GM23338 (cell line): ENCODE results near the gene OTOS. TPM values are rescaled to one million over a fixed set of nuclear protein-coding genes. Genes with fewer than 3 reads are reported as not detected.

Experiments used
- ATAC-seq: fragments of 200-7000 bp; cut with Tn5 transposase; 3 replicates; pipeline ENCODE4 v1.9.1; 2020
- DNase-seq: peaks from one replicate; pipeline ENCODE4 v3.0.0-alpha.2; 2015; ENCODE audit warnings: low spot score
- H2AFZ ChIP-seq: fragments of 200-600 bp; sonication (generic); 2 replicates; pipeline ENCODE4 v1.8.0; 2016; ENCODE audit warnings: antibody characterized with exemption, mild to moderate bottlenecking, moderate library complexity
- H3F3A ChIP-seq: fragments of 200-600 bp; sonication (generic); replicated peaks from 2 replicates; pipeline ENCODE4 v1.8.0; 2017; ENCODE audit warnings: antibody characterized with exemption, mixed run types, low read depth
- H3K27ac ChIP-seq: fragments of 200-600 bp; sonication (generic); 2 replicates; pipeline ENCODE4 v1.6.1; 2016; ENCODE audit warnings: low read depth
- H3K27me3 ChIP-seq: fragments of 200-600 bp; sonication (generic); 2 replicates; pipeline ENCODE4 v1.8.0; 2016; ENCODE audit warnings: mild to moderate bottlenecking, mixed run types, moderate library complexity; ENCODE audit not compliant: insufficient read depth
- H3K36me3 ChIP-seq: fragments of 200-600 bp; sonication (generic); 2 replicates; pipeline ENCODE4 v1.8.0; 2016; ENCODE audit warnings: mild to moderate bottlenecking; ENCODE audit not compliant: insufficient read depth
- H3K4me1 ChIP-seq: fragments of 200-600 bp; sonication (generic); 2 replicates; pipeline ENCODE4 v1.8.0; 2016; ENCODE audit warnings: mild to moderate bottlenecking, moderate library complexity; ENCODE audit not compliant: insufficient read depth
- H3K4me2 ChIP-seq: fragments of 200-600 bp; sonication (generic); 2 replicates; pipeline ENCODE4 v1.7.1; 2017; ENCODE audit warnings: mixed run types
- H3K4me3 ChIP-seq: fragments of 200-600 bp; sonication (generic); 2 replicates; pipeline ENCODE4 v1.6.1; 2016; ENCODE audit warnings: mixed run types
- H3K79me2 ChIP-seq: fragments of 200-600 bp; sonication (generic); replicated peaks from 2 replicates; pipeline ENCODE4 v1.8.0; 2017; ENCODE audit warnings: mild to moderate bottlenecking; ENCODE audit not compliant: insufficient read depth
- H3K9me2 ChIP-seq: fragments of 200-600 bp; sonication (generic); 2 replicates; pipeline ENCODE4 v1.8.0; 2017; ENCODE audit not compliant: insufficient read depth
- H4K20me1 ChIP-seq: fragments of 200-600 bp; sonication (generic); replicated peaks from 2 replicates; pipeline ENCODE4 v1.8.0; 2017; ENCODE audit warnings: mild to moderate bottlenecking; ENCODE audit not compliant: insufficient read depth
- H3K27ac Mint-ChIP-seq: 2 replicates; pipeline ENCODE4 v1.8.0; 2020; ENCODE audit warnings: inconsistent platforms, mild to moderate bottlenecking, moderate library complexity, mixed read lengths
- H3K27me3 Mint-ChIP-seq: 3 replicates; pipeline ENCODE4 v1.8.0; 2022; ENCODE audit warnings: low read depth, mild to moderate bottlenecking, moderate library complexity, mixed read lengths, inconsistent platforms; ENCODE audit not compliant: insufficient read depth, poor library complexity
- H3K36me3 Mint-ChIP-seq: 3 replicates; pipeline ENCODE4 v1.8.0; 2021; ENCODE audit warnings: low read depth, mild to moderate bottlenecking, inconsistent platforms, moderate library complexity, mixed read lengths
- H3K4me1 Mint-ChIP-seq: 3 replicates; pipeline ENCODE4 v1.8.0; 2020; ENCODE audit warnings: mild to moderate bottlenecking, inconsistent platforms, mixed read lengths
- H3K4me3 Mint-ChIP-seq: 3 replicates; pipeline ENCODE4 v1.8.0; 2021; ENCODE audit warnings: moderate library complexity, mild to moderate bottlenecking, inconsistent platforms, mixed read lengths
- H3K9me3 Mint-ChIP-seq: 3 replicates; pipeline ENCODE4 v1.8.0; 2020; ENCODE audit warnings: moderate library complexity, mild to moderate bottlenecking, inconsistent platforms, mixed read lengths
- CREB1 ChIP-seq: fragments of 250-450 bp; sonication (Bioruptor Pico); IDR thresholded peaks from 2 replicates; pipeline ENCODE4 v1.5.0; 2020; ENCODE audit warnings: low read depth, mild to moderate bottlenecking, moderate library complexity
- EZH2 ChIP-seq: fragments of 200-600 bp; sonication (generic); IDR thresholded peaks from one replicate; pipeline ENCODE4 v1.8.0; 2017; ENCODE audit warnings: antibody characterized with exemption, mild to moderate bottlenecking, low read depth; ENCODE audit not compliant: unreplicated experiment
- EZH2phosphoT487 ChIP-seq: fragments of 200-600 bp; sonication (generic); IDR thresholded peaks from one replicate; pipeline ENCODE4 v1.8.1; 2018; ENCODE audit warnings: antibody characterized with exemption; ENCODE audit not compliant: unreplicated experiment
- JUNB ChIP-seq: IDR thresholded peaks from one replicate; pipeline ENCODE4 v1.6.1; 2016; ENCODE audit warnings: antibody characterized with exemption; ENCODE audit not compliant: unreplicated experiment
- NANOG ChIP-seq: IDR thresholded peaks from 2 replicates; pipeline ENCODE4 v1.6.1; 2016; ENCODE audit warnings: antibody characterized with exemption, borderline replicate concordance
- POLR2AphosphoS5 ChIP-seq: IDR thresholded peaks from 2 replicates; pipeline ENCODE4 v1.6.1; 2016; ENCODE audit warnings: antibody characterized with exemption, low read depth
- STAT1 ChIP-seq: IDR thresholded peaks from one replicate; pipeline ENCODE4 v1.6.1; 2016; ENCODE audit warnings: antibody characterized with exemption; ENCODE audit not compliant: unreplicated experiment
- ZNF114 ChIP-seq: fragments of 250-450 bp; sonication (Bioruptor Pico); IDR thresholded peaks from 2 replicates; pipeline ENCODE4 v1.5.0; 2020; ENCODE audit warnings: mild to moderate bottlenecking, moderate library complexity
- ZNF331 ChIP-seq: fragments of 250-450 bp; sonication (Bioruptor Pico); IDR thresholded peaks from 2 replicates; pipeline ENCODE4 v1.5.0; 2020; ENCODE audit warnings: low read depth, mild to moderate bottlenecking, moderate library complexity
- polyA plus RNA-seq: library from polyadenylated mRNA; unstranded; fragments of >200 nt; fragmentation: Nextera tagmentation; extraction: Ambion mirVana; gene quantifications from 2 replicates; pipeline ENCODE4 v1.2.1, GENCODE V29; 2016
- total RNA-seq: library from RNA; depleted of rRNA; stranded (reverse); fragments of >200 nt; shearing (Covaris generic); gene quantifications from 2 replicates; pipeline ENCODE4 v1.2.3, GENCODE V29; 2014
- TF ChIP-seq, protein P1 (sequence below): fragments of 250-450 bp; sonication (Bioruptor Pico); IDR thresholded peaks from 2 replicates; pipeline ENCODE4 v1.5.0; 2020; ENCODE audit warnings: mild to moderate bottlenecking, moderate library complexity
- TF ChIP-seq, protein P2 (sequence below): IDR thresholded peaks from one replicate; pipeline ENCODE4 v1.6.1; 2018; ENCODE audit warnings: antibody characterized with exemption; ENCODE audit not compliant: unreplicated experiment
- TF ChIP-seq, protein P3 (sequence below), 2 experiments: fragments of 200-600 bp in 1 of 2; sonication (generic) in 1 of 2; conservative IDR thresholded peaks; 2 replicates each; pipeline versions ENCODE4 v1.5.1 to v1.6.1; 2016 to 2017; ENCODE audit warnings: antibody characterized with exemption in 2 of 2, low read depth in 2 of 2, mild to moderate bottlenecking in 2 of 2, moderate library complexity in 1 of 2
- TF ChIP-seq, protein P4 (sequence below): IDR thresholded peaks from 2 replicates; pipeline ENCODE4 v1.6.1; 2016; ENCODE audit warnings: antibody characterized with exemption

OTOS gene
- total and polyA plus RNA-seq, 2 experiments from 2014 or later: 0.40 TPM; not detected in 1

DNA sequence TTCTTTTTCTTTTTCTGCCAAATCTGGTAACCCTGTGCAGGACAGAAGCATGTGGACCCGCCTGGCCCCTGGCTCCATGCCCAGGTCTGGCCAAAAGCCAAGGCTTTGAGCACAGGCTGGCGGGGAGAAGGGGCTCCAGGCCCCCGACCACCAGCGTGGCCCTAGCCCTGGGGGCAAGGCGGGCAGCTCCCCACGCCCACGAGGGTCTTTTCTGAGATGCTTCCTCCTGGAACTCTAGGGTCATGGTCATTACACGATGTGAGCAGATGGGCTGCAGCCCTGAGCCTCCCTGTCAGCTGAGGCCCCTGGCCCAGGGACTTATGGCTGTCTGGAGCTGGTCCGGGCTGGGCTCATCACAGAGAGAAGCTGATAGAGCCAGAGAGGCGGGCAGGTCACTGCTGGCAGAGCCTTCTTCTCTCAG lies 5.7 kb upstream of the OTOS start:
- H3K4me1 Mint-ChIP-seq: no peaks in the 10 kb centered on the region; the same call in 2 of the 3 replicates
- H3K4me3 Mint-ChIP-seq: no peak overlapping the region

More for the DNA sequence above, 5.7 kb upstream of the OTOS start:
- H3K9me3 Mint-ChIP-seq: peaks cover 3% of the 10 kb centered on the region; the same call in 1 of the 3 replicates
- peaks cover 2% of the 10 kb centered on the region for H3K27me3 Mint-ChIP-seq
- no peak for TF ChIP-seq NANOG
- TF ChIP-seq ZNF114 (CRISPR knock-in tag): no peak
- no peak for TF ChIP-seq CREB1 (CRISPR knock-in tag)
- TF ChIP-seq STAT1: no peak
- TF ChIP-seq EZH2: no peak
- no peak for TF ChIP-seq JUNB
- TF ChIP-seq ZNF331 (CRISPR knock-in tag): no peak
- TF ChIP-seq, protein P1, sequence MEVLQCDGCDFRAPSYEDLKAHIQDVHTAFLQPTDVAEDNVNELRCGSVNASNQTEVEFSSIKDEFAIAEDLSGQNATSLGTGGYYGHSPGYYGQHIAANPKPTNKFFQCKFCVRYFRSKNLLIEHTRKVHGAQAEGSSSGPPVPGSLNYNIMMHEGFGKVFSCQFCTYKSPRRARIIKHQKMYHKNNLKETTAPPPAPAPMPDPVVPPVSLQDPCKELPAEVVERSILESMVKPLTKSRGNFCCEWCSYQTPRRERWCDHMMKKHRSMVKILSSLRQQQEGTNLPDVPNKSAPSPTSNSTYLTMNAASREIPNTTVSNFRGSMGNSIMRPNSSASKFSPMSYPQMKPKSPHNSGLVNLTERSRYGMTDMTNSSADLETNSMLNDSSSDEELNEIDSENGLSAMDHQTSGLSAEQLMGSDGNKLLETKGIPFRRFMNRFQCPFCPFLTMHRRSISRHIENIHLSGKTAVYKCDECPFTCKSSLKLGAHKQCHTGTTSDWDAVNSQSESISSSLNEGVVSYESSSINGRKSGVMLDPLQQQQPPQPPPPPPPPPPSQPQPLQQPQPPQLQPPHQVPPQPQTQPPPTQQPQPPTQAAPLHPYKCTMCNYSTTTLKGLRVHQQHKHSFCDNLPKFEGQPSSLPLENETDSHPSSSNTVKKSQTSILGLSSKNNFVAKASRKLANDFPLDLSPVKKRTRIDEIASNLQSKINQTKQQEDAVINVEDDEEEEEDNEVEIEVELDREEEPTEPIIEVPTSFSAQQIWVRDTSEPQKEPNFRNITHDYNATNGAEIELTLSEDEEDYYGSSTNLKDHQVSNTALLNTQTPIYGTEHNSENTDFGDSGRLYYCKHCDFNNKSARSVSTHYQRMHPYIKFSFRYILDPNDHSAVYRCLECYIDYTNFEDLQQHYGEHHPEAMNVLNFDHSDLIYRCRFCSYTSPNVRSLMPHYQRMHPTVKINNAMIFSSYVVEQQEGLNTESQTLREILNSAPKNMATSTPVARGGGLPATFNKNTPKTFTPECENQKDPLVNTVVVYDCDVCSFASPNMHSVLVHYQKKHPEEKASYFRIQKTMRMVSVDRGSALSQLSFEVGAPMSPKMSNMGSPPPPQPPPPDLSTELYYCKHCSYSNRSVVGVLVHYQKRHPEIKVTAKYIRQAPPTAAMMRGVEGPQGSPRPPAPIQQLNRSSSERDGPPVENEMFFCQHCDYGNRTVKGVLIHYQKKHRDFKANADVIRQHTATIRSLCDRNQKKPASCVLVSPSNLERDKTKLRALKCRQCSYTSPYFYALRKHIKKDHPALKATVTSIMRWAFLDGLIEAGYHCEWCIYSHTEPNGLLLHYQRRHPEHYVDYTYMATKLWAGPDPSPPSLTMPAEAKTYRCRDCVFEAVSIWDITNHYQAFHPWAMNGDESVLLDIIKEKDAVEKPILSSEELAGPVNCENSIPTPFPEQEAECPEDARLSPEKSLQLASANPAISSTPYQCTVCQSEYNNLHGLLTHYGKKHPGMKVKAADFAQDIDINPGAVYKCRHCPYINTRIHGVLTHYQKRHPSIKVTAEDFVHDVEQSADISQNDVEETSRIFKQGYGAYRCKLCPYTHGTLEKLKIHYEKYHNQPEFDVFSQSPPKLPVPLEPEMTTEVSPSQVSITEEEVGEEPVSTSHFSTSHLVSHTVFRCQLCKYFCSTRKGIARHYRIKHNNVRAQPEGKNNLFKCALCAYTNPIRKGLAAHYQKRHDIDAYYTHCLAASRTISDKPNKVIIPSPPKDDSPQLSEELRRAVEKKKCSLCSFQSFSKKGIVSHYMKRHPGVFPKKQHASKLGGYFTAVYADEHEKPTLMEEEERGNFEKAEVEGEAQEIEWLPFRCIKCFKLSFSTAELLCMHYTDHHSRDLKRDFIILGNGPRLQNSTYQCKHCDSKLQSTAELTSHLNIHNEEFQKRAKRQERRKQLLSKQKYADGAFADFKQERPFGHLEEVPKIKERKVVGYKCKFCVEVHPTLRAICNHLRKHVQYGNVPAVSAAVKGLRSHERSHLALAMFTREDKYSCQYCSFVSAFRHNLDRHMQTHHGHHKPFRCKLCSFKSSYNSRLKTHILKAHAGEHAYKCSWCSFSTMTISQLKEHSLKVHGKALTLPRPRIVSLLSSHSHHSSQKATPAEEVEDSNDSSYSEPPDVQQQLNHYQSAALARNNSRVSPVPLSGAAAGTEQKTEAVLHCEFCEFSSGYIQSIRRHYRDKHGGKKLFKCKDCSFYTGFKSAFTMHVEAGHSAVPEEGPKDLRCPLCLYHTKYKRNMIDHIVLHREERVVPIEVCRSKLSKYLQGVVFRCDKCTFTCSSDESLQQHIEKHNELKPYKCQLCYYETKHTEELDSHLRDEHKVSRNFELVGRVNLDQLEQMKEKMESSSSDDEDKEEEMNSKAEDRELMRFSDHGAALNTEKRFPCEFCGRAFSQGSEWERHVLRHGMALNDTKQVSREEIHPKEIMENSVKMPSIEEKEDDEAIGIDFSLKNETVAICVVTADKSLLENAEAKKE (CRISPR knock-in tag): no peak
- TF ChIP-seq EZH2phosphoT487: no peak
- TF ChIP-seq POLR2AphosphoS5: no peak
- TF ChIP-seq, protein P2, sequence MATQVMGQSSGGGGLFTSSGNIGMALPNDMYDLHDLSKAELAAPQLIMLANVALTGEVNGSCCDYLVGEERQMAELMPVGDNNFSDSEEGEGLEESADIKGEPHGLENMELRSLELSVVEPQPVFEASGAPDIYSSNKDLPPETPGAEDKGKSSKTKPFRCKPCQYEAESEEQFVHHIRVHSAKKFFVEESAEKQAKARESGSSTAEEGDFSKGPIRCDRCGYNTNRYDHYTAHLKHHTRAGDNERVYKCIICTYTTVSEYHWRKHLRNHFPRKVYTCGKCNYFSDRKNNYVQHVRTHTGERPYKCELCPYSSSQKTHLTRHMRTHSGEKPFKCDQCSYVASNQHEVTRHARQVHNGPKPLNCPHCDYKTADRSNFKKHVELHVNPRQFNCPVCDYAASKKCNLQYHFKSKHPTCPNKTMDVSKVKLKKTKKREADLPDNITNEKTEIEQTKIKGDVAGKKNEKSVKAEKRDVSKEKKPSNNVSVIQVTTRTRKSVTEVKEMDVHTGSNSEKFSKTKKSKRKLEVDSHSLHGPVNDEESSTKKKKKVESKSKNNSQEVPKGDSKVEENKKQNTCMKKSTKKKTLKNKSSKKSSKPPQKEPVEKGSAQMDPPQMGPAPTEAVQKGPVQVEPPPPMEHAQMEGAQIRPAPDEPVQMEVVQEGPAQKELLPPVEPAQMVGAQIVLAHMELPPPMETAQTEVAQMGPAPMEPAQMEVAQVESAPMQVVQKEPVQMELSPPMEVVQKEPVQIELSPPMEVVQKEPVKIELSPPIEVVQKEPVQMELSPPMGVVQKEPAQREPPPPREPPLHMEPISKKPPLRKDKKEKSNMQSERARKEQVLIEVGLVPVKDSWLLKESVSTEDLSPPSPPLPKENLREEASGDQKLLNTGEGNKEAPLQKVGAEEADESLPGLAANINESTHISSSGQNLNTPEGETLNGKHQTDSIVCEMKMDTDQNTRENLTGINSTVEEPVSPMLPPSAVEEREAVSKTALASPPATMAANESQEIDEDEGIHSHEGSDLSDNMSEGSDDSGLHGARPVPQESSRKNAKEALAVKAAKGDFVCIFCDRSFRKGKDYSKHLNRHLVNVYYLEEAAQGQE: no peak
- TF ChIP-seq, protein P3, sequence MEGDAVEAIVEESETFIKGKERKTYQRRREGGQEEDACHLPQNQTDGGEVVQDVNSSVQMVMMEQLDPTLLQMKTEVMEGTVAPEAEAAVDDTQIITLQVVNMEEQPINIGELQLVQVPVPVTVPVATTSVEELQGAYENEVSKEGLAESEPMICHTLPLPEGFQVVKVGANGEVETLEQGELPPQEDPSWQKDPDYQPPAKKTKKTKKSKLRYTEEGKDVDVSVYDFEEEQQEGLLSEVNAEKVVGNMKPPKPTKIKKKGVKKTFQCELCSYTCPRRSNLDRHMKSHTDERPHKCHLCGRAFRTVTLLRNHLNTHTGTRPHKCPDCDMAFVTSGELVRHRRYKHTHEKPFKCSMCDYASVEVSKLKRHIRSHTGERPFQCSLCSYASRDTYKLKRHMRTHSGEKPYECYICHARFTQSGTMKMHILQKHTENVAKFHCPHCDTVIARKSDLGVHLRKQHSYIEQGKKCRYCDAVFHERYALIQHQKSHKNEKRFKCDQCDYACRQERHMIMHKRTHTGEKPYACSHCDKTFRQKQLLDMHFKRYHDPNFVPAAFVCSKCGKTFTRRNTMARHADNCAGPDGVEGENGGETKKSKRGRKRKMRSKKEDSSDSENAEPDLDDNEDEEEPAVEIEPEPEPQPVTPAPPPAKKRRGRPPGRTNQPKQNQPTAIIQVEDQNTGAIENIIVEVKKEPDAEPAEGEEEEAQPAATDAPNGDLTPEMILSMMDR (conservative IDR thresholded peaks at IDR 0.05; ENCODE audit: low read depth in 2 of 2): no peak
- TF ChIP-seq, protein P4, sequence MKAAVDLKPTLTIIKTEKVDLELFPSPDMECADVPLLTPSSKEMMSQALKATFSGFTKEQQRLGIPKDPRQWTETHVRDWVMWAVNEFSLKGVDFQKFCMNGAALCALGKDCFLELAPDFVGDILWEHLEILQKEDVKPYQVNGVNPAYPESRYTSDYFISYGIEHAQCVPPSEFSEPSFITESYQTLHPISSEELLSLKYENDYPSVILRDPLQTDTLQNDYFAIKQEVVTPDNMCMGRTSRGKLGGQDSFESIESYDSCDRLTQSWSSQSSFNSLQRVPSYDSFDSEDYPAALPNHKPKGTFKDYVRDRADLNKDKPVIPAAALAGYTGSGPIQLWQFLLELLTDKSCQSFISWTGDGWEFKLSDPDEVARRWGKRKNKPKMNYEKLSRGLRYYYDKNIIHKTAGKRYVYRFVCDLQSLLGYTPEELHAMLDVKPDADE: no peak
- H3K27ac Mint-ChIP-seq: no peak overlapping the region
- ATAC-seq: no peak
- no peaks in the 10 kb centered on the region for H4K20me1 ChIP-seq
- no peaks in the 10 kb centered on the region for H3K36me3 ChIP-seq
- no peaks in the 10 kb centered on the region for H3K36me3 Mint-ChIP-seq
- no peaks in the 10 kb centered on the region for H3F3A ChIP-seq
- no peaks in the 10 kb centered on the region for H3K79me2 ChIP-seq
- H3K27ac ChIP-seq: no peak overlapping the region
- no peaks in the 10 kb centered on the region for H3K9me2 ChIP-seq
- H3K4me2 ChIP-seq: no peak overlapping the region
- no peak for DNase-seq
- no peak overlapping the region for H3K4me3 ChIP-seq
- no peaks in the 10 kb centered on the region for H3K27me3 ChIP-seq
- H3K4me1 ChIP-seq: no peaks in the 10 kb centered on the region; the same call in 1 of the 2 replicates
- H2AFZ ChIP-seq: no peak overlapping the region
